ENCODE data around the gene TSPAN2. TPM values are rescaled to one million over a fixed set of nuclear protein-coding genes. Genes with fewer than 3 reads are reported as not detected.

The TSPAN2 gene
- total RNA-seq, 2 experiments from 2014 or later, result 0.25 to 0.36 TPM

GRCh38 chr1:115137191-115137590, 47.9 kb upstream of the TSPAN2 start:
- BruUV-seq (replicated peaks), result no TSS peak
- POLR2A ChIA-PET, result interaction anchor here (0.7 kb wide), 1 partner anchor 452 kb away, joined by 3 read pairs; no protein-coding TSS in a partner anchor

GRCh38 chr1:115136706-115137105, 47.4 kb upstream of the TSPAN2 start:
- Histone ChIP-seq H4K20me1 (ENCODE audit: insufficient read depth, low read length) (no peaks in the 10 kb centered on the region), H3K36me3 (ENCODE audit: insufficient read depth, low read length) (no peaks in the 10 kb centered on the region), H3K4me1 (ENCODE audit: insufficient read depth, low read length, poor library complexity, severe bottlenecking) (no peaks in the 10 kb centered on the region), H3K27ac (ENCODE audit: low read depth, low read length, poor library complexity, severe bottlenecking) (no peak overlapping the region), H2AFZ (ENCODE audit: low read length) (no peak overlapping the region), H3K4me3 (ENCODE audit: low read depth, low read length, poor library complexity, severe bottlenecking) (no peak overlapping the region), H3K9me2 (ENCODE audit: insufficient read depth, low read length) (no peaks in the 10 kb centered on the region), H3K4me2 (ENCODE audit: low read length) (no peak overlapping the region), H3K9me3 (ENCODE audit: low read length) (no peaks in the 10 kb centered on the region), H3K79me2 (ENCODE audit: insufficient read depth, low read depth, low read length) (no peaks in the 10 kb centered on the region)
- intact Hi-C loops (cut with micrococcal nuclease; ENCODE audit: unreplicated experiment), result loop anchor here (10.0 kb wide), 1 partner anchor 138 kb away; no protein-coding TSS in a partner anchor
- no peak for DNase-seq (ENCODE audit: low spot score)
- no TSS peak for BruUV-seq (replicated peaks)
- TF ChIP-seq CTCF (conservative IDR thresholded peaks at IDR 0.05; ENCODE audit: low read length) (no peak), EZH2phosphoT487 (IDR thresholded peaks at IDR 0.05; ENCODE audit: borderline replicate concordance, low read depth, low read length) (no peak)
- ChIA-PET POLR2A (no interaction called here), CTCF (ENCODE audit: unreplicated experiment) (no interaction called here)

More at GRCh38 chr1:115137191-115137590, 47.9 kb upstream of the TSPAN2 start:
- H4K20me1 ChIP-seq (ENCODE audit: insufficient read depth, low read length), result no peaks in the 10 kb centered on the region
- H3K36me3 ChIP-seq (ENCODE audit: insufficient read depth, low read length), result no peaks in the 10 kb centered on the region
- H3K4me3 ChIP-seq (ENCODE audit: low read depth, low read length, poor library complexity, severe bottlenecking), result no peak overlapping the region
- no peak overlapping the region for H3K4me2 ChIP-seq (ENCODE audit: low read length)
- no peaks in the 10 kb centered on the region for H3K9me3 ChIP-seq (ENCODE audit: low read length)
- H3K4me1 ChIP-seq (ENCODE audit: insufficient read depth, low read length, poor library complexity, severe bottlenecking), result no peaks in the 10 kb centered on the region
- no peaks in the 10 kb centered on the region for H3K9me2 ChIP-seq (ENCODE audit: insufficient read depth, low read length)
- no peak for TF ChIP-seq CTCF (conservative IDR thresholded peaks at IDR 0.05; ENCODE audit: low read length)
- TF ChIP-seq EZH2phosphoT487 (IDR thresholded peaks at IDR 0.05; ENCODE audit: borderline replicate concordance, low read depth, low read length), result no peak
- no peak overlapping the region for H2AFZ ChIP-seq (ENCODE audit: low read length)
- CTCF ChIA-PET (ENCODE audit: unreplicated experiment), result interaction anchor here (1.1 to 2.4 kb wide), 2 partner anchors 328 to 333 kb away, joined by 4 to 10 read pairs; no protein-coding TSS in a partner anchor
- intact Hi-C loops (cut with micrococcal nuclease; ENCODE audit: unreplicated experiment), result loop anchor here (10.0 kb wide), 1 partner anchor 138 kb away; no protein-coding TSS in a partner anchor
- no peak overlapping the region for H3K27ac ChIP-seq (ENCODE audit: low read depth, low read length, poor library complexity, severe bottlenecking)
- DNase-seq (ENCODE audit: low spot score), result no peak
- no peaks in the 10 kb centered on the region for H3K79me2 ChIP-seq (ENCODE audit: insufficient read depth, low read depth, low read length)

- H3K4me3 ChIP-seq (ENCODE audit: low read depth, low read length, poor library complexity, severe bottlenecking), result no peak overlapping the region
- no peak overlapping the region for H3K4me2 ChIP-seq (ENCODE audit: low read length)
- no peaks in the 10 kb centered on the region for H3K4me1 ChIP-seq (ENCODE audit: insufficient read depth, low read length, poor library complexity, severe bottlenecking)
- intact Hi-C loops (cut with micrococcal nuclease; ENCODE audit: unreplicated experiment), result loop anchor here (10.0 kb wide), 1 partner anchor 139 kb away; no protein-coding TSS in a partner anchor
- H3K79me2 ChIP-seq (ENCODE audit: insufficient read depth, low read depth, low read length), result no peaks in the 10 kb centered on the region
- H3K27ac ChIP-seq (ENCODE audit: low read depth, low read length, poor library complexity, severe bottlenecking), result no peak overlapping the region
- POLR2A ChIA-PET, result no interaction called here
- H2AFZ ChIP-seq (ENCODE audit: low read length), result no peak overlapping the region
- BruUV-seq (replicated peaks), result no TSS peak
- H4K20me1 ChIP-seq (ENCODE audit: insufficient read depth, low read length), result no peaks in the 10 kb centered on the region
- no peaks in the 10 kb centered on the region for H3K36me3 ChIP-seq (ENCODE audit: insufficient read depth, low read length)
- CTCF ChIA-PET (ENCODE audit: unreplicated experiment), result no interaction called here
- no peaks in the 10 kb centered on the region for H3K9me3 ChIP-seq (ENCODE audit: low read length)
- no peak for DNase-seq (ENCODE audit: low spot score)
- TF ChIP-seq EZH2phosphoT487 (IDR thresholded peaks at IDR 0.05; ENCODE audit: borderline replicate concordance, low read depth, low read length), result no peak
- no peak for TF ChIP-seq CTCF (conservative IDR thresholded peaks at IDR 0.05; ENCODE audit: low read length)
- no peaks in the 10 kb centered on the region for H3K9me2 ChIP-seq (ENCODE audit: insufficient read depth, low read length)
Measured at GRCh38 chr1:115136106-115136505, 46.8 kb upstream of the TSPAN2 start.

Measured in OCI-LY7 (cell line).